Peyer's patch (tissue), 4 donors: ENCODE measurements around the gene CD247.

Source experiments
- CTCF ChIP-seq, 6 experiments: fragments of 450-650 bp in 4 of 6; fragments of 200-600 bp in 2 of 6; sonication (generic) in 1 of 6; IDR thresholded peaks; one replicate each; pipeline ENCODE4 v1.5.1; 2017 to 2019; ENCODE audit warnings: antibody characterized with exemption in 6 of 6, mild to moderate bottlenecking in 3 of 6, moderate library complexity in 1 of 6
- POLR2A ChIP-seq, 2 donors: fragments of 450-650 bp; IDR thresholded peaks; one replicate each; pipeline ENCODE4 v1.5.1; 2017; ENCODE audit warnings: antibody characterized with exemption in 2 of 2, mild to moderate bottlenecking in 2 of 2, moderate library complexity in 2 of 2

GRCh38 chr1:167504467-167504827 lies 13.9 kb downstream of the CD247 start:
- TF ChIP-seq POLR2A (IDR thresholded peaks at IDR 0.05): no peak
- TF ChIP-seq CTCF (IDR thresholded peaks at IDR 0.05): no peak
